GM19324 (cell line): Measurements from ENCODE around the gene KRTAP5-10.
"Not testable (repeated sequence)": the region's sequence is repeated elsewhere in the genome, so short reads cannot be mapped to it uniquely, and the experiment has no call there.

ENCODE experiments used
- ATAC-seq: cut with Tn5 transposase; IDR thresholded peaks from one replicate; pipeline ENCODE4 v1.9.1; 2021; ENCODE audit warnings: mild to moderate bottlenecking, moderate library complexity; ENCODE audit not compliant: unreplicated experiment, low FRiP score

The KRTAP5-10 gene

DNA sequence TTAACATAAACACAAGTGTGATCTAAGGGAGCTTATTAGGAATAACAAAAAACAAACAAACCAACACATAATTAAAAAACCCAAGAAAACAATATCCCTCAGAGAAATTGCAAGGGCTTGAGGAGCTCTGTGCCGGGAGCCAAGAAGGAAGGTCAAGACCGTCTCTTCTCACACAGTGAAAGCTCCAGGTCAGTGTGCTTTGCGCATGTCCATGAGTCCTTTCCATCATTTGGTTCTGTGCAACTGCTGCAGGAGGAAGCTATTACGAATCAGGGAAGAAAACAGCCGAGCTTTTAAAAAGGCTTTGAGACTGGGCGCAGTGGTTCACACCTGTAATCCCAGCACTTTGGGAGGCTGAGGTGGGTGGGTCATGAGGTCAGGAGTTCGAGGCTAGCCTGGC is 23.0 kb upstream of the KRTAP5-10 start:
- no peak for ATAC-seq

GRCh38 chr11:71542879-71543777 is 22.2 kb upstream of the KRTAP5-10 start:
- ATAC-seq = no peak

GRCh38 chr11:71543866-71544265 is 21.5 kb upstream of the KRTAP5-10 start:
- no peak for ATAC-seq

DNA sequence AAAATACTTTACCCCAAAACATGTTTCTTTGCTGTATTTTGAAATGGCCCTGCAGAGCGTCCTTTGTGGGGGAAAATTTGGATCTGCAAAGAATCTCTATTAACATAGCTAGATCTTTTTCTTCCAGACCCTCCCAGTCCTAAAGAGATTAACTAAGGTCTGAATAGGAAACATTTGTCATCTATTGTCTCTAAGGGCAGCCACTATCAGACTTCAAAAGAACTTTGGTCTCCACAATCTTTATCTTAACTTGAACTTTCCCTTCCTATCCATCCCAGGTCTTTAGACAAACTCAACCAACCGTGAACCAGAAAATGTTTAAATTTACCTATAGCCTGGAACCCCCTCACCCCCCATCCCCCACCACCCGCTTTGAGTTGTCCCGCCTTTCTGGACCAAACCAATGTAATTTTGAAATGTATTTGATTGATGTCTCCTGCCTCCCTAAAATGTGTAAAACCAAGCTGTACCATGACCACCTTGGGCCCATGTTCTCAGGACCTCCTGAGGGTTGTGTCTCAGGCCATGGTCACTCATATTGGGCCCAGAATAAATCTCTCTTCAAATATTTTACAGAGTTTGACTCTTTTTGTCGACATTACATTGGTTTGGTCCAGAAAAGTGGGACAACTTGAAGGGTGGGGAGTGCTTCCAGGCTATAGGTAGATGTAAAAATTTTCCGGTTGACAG is 20.7 kb upstream of the KRTAP5-10 start:
- ATAC-seq = no peak

- no peak for ATAC-seq
These were observed 19.9 kb upstream of the KRTAP5-10 start for GRCh38 chr11:71545405-71545966.

GRCh38 chr11:71548120-71548519 is 17.2 kb upstream of the KRTAP5-10 start, which contains the start of gene KRTAP5-9:
TSS of gene KRTAP5-9 (plus strand) at chr11:71548420. CDS start at chr11:71548658, 238 bp downstream.
- no peak for ATAC-seq

- no peak for ATAC-seq
These were observed 16.6 kb upstream of the KRTAP5-10 start for GRCh38 chr11:71548716-71549151.

DNA sequence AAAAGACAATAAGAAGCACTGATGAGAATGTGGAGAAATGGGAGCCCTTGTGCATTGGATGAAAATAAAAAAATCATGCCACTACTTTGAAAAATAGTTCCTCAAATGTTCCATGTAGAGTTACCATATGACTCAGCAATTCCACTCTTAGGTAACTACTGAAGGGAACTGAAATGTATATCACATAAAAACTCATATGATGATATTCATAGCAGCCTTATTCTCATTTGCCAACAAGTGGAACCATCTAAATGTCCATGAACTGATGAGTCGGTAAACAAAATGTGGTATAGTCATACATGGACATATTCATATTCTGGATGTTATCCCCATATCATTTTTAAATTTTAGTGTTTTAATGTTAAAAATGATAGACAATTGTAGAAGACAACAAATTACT is 13.7 kb upstream of the KRTAP5-10 start:
- ATAC-seq = no peak

DNA sequence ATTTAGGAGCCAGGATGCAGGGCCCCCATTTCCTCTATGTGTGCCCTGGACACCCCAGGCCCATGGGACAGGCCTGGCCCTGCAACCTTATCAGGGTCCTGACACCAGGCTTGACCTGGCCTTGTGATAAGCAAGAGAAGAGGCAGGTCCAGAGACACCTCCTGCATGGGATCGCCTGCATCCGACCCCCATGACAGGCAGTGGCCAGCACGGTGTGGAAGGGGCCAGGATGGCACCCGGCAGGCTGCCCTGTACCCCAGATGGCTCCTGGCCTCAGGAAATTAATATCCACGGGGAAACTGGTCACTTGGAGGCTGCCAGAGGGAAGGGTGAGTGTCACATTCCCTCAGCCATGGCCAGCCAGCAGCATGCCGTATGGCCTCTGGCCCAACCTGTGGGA is 10.4 kb upstream of the KRTAP5-10 start:
- ATAC-seq = no peak

GRCh38 chr11:71555508-71555907 is 9.9 kb upstream of the KRTAP5-10 start:
- ATAC-seq = no peak

DNA sequence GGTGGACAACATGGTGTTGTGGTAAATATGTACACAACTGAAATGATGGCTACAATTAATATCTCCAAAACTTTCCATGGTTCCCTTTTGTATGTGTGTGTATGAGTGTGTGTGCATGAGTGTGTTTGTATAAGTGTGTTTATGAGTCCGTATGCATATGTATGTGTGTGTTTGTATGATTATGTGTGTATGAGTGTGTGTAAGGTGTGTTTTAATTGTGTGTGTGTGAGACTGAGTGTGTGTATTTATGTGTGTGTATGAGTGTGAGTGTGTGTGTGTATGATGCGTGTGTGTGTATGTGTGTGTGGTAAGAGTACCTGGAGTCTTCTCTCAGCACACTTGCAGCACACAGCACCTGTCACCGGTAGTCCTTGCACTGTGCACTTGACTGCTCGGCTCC is 9.3 kb upstream of the KRTAP5-10 start:
- no peak for ATAC-seq

GRCh38 chr11:71557257-71557656 is 8.1 kb upstream of the KRTAP5-10 start:
- ATAC-seq = no peak

GRCh38 chr11:71558996-71559395 is 6.4 kb upstream of the KRTAP5-10 start:
- no peak for ATAC-seq

- ATAC-seq = no peak
These were observed 3.2 kb upstream of the KRTAP5-10 start for GRCh38 chr11:71562120-71562519.

DNA sequence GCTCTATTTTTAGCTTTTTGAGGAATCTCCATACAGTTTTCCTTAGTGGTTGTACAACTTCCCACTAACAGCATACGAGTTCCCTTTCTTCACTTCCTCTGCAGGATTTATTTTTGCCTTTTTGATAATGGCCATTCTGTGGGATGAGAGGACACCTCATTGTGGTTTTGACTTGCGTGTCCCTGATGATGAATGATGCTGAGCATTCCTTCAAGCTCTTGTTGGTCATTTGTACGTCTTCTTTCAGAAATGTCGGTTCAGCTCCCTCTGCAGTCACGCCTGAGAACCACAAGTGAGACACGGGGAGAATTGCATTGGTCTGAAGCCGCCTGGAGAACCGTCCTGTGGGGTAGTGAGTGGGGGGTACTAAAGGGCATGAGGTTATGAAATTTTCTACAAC is 2.0 kb upstream of the KRTAP5-10 start:
- no peak for ATAC-seq

GRCh38 chr11:71564430-71564829 is 933 bp upstream of the KRTAP5-10 start:
- no peak for ATAC-seq

DNA sequence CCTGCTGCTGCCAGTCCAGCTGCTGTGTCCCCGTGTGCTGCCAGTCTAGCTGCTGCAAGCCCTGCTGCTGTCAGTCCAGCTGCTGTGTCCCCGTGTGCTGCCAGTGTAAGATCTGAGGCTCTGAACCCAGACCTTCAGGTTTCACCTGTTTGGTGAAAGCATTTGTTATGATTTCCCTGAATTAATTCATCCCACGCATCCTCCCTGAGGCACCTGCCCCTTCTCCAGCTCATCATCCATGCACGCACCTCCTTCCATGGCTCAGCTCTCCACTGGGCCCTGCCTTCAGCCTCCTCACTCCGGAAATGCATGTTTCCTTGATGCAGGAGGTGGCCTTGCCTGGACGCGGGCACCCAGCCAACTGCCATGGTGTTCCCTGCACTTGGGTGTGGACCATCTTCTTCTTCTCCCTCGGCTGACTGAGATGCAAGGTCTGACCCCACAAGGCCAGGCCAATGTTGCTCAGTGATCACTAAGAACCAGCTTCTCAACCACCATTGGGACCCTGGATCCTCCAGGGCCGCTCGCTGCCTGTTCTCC is 788 bp downstream of the KRTAP5-10 start:
- ATAC-seq = no peak

GRCh38 chr11:71566626-71567599 is 1.6 kb downstream of the KRTAP5-10 start:
- not testable (repeated sequence) for ATAC-seq

GRCh38 chr11:71567633-71568032 is 2.3 kb downstream of the KRTAP5-10 start:
- not testable (repeated sequence) for ATAC-seq
